Stomach (tissue), 4 donors: ENCODE data around the gene GNGT1.

Experiments
- EP300 ChIP-seq: sonication (generic); formaldehyde crosslinking; IDR thresholded peaks from one replicate; pipeline ENCODE4 v1.6.1; 2017; ENCODE audit warnings: antibody characterized with exemption
- POLR2A ChIP-seq, 4 donors: fragments of 450-650 bp; IDR thresholded peaks; one replicate each; pipeline ENCODE4 v1.6.1; 2016; ENCODE audit warnings: antibody characterized with exemption in 4 of 4, control low read depth in 2 of 4, mild to moderate bottlenecking in 1 of 4, moderate library complexity in 1 of 4
- TF ChIP-seq, protein P1 (sequence below), 7 experiments: fragments of 450-650 bp in 4 of 7; fragments of 200-600 bp in 3 of 7; sonication (generic) in 3 of 7; IDR thresholded peaks; one replicate each; pipeline ENCODE4 v1.5.1; 2016 to 2019; ENCODE audit warnings: antibody characterized with exemption in 7 of 7, control low read depth in 2 of 7, mild to moderate bottlenecking in 1 of 7

DNA sequence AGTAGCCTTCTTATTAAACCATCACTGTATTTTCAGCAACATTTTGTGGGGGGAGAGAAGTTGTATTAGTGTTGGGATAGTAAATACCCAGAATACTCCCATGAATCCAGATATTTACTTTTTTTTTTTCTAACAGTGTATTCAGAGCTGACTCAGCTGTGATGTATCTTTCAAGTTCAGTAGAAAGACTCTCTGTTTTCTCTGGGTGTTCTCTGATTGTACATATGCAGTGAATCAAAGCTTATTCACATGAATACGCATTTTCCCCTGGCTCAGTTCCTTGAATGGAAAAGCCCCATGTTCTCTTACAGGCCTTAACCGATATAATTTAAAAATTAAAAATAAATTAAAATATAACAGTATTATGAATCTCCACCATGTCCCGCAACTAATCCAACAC lies 17.1 kb upstream of the GNGT1 start:
- TF ChIP-seq EP300 (no peak), POLR2A (IDR thresholded peaks at IDR 0.05) (no peak)
- TF ChIP-seq, protein P1, sequence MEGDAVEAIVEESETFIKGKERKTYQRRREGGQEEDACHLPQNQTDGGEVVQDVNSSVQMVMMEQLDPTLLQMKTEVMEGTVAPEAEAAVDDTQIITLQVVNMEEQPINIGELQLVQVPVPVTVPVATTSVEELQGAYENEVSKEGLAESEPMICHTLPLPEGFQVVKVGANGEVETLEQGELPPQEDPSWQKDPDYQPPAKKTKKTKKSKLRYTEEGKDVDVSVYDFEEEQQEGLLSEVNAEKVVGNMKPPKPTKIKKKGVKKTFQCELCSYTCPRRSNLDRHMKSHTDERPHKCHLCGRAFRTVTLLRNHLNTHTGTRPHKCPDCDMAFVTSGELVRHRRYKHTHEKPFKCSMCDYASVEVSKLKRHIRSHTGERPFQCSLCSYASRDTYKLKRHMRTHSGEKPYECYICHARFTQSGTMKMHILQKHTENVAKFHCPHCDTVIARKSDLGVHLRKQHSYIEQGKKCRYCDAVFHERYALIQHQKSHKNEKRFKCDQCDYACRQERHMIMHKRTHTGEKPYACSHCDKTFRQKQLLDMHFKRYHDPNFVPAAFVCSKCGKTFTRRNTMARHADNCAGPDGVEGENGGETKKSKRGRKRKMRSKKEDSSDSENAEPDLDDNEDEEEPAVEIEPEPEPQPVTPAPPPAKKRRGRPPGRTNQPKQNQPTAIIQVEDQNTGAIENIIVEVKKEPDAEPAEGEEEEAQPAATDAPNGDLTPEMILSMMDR (IDR thresholded peaks at IDR 0.05): no peak
